Right lobe of liver (tissue), 4 donors: ENCODE measurements around the gene KLHL20.
"Not testable (repeated sequence)": the region's sequence is repeated elsewhere in the genome, so short reads cannot be mapped to it uniquely, and the experiment has no call there.

Experiments
- POLR2A ChIP-seq: fragments of 450-650 bp; IDR thresholded peaks from one replicate; pipeline ENCODE4 v1.6.1; 2017; ENCODE audit warnings: antibody characterized with exemption, mild to moderate bottlenecking
- TF ChIP-seq, protein P1 (sequence below), 4 donors: fragments of 200-600 bp in 3 of 4; fragments of 450-650 bp in 1 of 4; IDR thresholded peaks; one replicate each; pipeline versions ENCODE4 v1.5.1 to v1.8.0; 2016 to 2022; ENCODE audit warnings: antibody characterized with exemption in 4 of 4, mild to moderate bottlenecking in 2 of 4
- donor health status: DM: no; HTN: no; CAD: no.
- donor health status: DM: no; HTN: no; CAD: no.
- donor health status: DM: no; HTN: yes; CAD: no.

DNA sequence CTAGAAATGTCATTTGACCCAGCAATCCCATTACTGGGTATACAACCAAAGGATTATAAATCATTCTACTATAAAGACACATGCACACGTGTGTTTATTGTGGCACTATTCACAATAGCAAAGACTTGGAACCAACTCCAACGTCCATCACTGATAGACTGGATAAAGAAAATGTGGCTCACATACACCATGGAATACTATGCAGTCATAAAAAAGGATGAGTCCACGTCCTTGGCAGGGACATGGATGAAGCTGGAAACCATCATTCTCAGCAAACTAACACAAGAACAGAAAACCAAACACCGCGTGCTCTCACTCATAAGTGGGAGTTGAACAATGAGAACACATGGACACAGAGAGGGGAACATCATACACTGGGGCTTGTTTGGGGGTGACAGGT, 34.6 kb upstream of the KLHL20 start:
- TF ChIP-seq, protein P1, sequence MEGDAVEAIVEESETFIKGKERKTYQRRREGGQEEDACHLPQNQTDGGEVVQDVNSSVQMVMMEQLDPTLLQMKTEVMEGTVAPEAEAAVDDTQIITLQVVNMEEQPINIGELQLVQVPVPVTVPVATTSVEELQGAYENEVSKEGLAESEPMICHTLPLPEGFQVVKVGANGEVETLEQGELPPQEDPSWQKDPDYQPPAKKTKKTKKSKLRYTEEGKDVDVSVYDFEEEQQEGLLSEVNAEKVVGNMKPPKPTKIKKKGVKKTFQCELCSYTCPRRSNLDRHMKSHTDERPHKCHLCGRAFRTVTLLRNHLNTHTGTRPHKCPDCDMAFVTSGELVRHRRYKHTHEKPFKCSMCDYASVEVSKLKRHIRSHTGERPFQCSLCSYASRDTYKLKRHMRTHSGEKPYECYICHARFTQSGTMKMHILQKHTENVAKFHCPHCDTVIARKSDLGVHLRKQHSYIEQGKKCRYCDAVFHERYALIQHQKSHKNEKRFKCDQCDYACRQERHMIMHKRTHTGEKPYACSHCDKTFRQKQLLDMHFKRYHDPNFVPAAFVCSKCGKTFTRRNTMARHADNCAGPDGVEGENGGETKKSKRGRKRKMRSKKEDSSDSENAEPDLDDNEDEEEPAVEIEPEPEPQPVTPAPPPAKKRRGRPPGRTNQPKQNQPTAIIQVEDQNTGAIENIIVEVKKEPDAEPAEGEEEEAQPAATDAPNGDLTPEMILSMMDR (IDR thresholded peaks at IDR 0.05), result not testable (repeated sequence)
- TF ChIP-seq POLR2A, result not testable (repeated sequence)
